HG03095 (cell line): ENCODE results near the gene MTARC2.

ENCODE experiments used
- ATAC-seq: cut with Tn5 transposase; IDR thresholded peaks from one replicate; pipeline ENCODE4 v1.9.1; 2021; ENCODE audit warnings: moderate library complexity; ENCODE audit not compliant: unreplicated experiment

The MTARC2 gene

GRCh38 chr1:220824031-220824989 lies 76.2 kb downstream of the MTARC2 start:
- ATAC-seq, result no peak

DNA sequence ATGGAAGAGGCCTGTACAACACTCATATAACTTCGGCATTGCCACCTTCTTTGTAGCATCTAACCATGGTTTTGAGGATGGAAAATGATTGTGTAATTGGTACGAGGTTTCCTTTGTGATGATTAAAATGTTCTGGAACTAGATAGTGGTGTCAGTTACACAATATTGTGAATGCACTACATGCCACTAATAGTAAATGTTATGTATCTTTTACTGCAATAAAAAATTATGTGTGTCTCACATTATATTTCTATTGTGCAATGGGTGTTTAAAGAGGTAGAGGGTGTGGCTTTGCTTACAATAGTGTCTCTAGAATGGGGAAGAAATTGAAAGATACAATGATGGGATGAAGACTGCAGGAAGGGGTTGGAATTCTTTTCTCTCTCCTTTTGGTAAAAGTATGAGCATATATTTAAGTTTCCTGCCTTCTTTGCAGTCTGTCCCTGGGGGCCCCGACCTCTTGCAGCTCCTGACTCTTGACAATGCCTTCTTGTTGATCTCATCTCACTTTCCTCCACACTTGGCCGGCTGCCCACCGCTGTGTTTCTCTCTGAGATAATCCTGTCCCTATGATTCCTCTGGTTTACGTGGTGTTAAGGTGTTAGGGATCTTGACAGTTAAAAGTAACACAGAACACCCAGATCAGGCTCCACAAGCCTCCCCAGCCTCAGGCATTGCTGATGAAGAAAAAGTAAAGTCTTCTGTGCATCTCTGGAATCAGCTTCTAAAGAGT lies 77.9 kb downstream of the MTARC2 start:
- ATAC-seq, result no peak

GRCh38 chr1:220826729-220827128 lies 78.6 kb downstream of the MTARC2 start:
- no peak for ATAC-seq

DNA sequence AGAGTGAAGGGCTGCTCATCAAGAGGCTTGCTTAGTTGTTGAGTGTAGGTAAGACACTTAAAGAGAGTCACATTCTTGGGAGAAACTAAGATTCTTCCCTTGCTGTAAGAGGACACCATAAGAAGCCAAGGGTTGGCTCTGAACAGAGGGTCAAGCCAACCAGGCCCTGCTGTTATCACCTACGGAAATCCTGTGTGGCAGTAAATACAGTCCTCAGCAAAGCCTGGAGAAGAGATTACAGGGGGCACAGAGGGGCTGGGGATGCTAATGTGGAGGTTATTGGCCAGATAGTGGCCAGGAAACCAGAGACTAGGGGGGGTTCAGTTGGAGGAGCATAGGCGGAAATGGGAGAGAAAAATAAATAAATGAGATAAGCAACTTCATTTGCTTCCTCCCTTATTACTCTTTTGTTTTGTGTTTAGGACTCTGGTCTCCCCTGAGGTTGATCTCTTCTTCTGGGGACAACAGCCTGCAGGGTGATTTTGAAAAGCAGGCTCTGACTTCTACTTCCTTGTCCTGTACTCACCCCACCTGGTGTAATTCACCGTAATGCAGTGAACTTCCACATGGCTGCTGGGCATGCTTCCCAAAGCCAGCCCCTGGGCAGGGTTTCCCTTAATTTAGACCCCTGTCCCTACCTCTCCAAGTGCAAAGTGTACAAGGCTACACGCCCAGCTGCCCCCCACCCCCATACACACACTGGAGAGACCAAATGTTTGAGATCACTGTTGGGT lies 79.5 kb downstream of the MTARC2 start:
- no peak for ATAC-seq

DNA sequence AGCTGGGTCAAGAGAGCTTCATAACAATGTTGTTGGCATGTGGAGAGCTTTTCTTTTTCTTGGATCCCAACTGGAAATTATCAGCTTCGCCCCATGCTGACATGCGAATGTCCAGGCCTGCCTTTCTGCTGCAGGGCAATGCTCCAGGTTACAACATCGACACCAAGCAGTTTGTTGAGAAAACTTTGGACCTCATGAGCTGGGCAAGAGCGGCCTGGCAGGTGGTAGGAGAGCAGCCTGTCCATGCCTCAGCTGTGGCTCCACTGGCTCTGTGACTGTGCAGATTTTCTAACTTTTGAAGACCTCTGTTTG lies 80.0 kb downstream of the MTARC2 start:
- no peak for ATAC-seq

DNA sequence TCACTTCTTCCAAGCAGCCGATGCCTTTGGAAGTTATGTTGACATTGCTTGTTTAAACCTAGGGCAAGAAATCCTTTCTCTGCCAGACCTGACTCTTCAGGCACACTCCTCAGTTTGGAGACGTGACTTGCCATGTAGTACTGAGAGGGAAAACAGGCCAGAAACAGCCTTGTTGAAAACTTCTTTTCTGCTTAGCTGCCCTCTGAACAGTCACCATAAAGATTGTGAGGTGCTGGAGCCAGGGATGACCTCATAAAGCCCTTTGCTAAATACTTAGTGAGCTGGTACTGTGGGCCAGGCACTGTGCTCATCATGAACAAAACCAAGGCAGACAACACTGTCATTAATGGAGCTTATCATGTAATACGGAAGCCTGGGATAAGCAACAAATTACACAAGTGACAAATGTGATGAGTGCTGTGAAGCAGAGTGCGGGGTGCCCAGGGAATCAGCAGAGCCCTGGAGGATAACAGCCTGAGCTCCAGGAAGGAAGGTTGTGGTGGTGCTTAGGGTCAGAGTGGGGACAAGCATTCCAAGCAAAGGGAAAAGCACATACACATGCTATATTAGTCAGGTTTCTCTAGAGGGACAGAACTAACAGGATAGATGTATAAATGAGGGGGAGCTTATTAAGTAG lies 80.9 kb downstream of the MTARC2 start:
- no peak for ATAC-seq

GRCh38 chr1:220833436-220833835 lies 85.3 kb downstream of the MTARC2 start:
- ATAC-seq, result no peak
